AG10803 (cell line): ENCODE results near the gene ACTBL2.
A peak's percentile ranks its signal among the peaks of the same experiment; 100 is the strongest.

Experiments used
- DNase-seq: peaks from one replicate; pipeline ENCODE4 v3.0.0; 2010; ENCODE audit warnings: low read depth
- H3K4me3 ChIP-seq: 2 replicates; pipeline ENCODE4 v1.5.1; 2011; ENCODE audit warnings: mild to moderate bottlenecking, low read length, control low read depth
- CTCF ChIP-seq: conservative IDR thresholded peaks from 2 replicates; pipeline ENCODE4 v1.5.1; 2011; ENCODE audit warnings: mild to moderate bottlenecking, low read length, control low read depth, inconsistent platforms

Gene ACTBL2

GRCh38 chr5:57503433-57503832 is 20.8 kb upstream of the ACTBL2 start:
- no peak for DNase-seq
- no peak overlapping the region for H3K4me3 ChIP-seq
- no peak for TF ChIP-seq CTCF

GRCh38 chr5:57501414-57502201 is 19.0 kb upstream of the ACTBL2 start:
- TF ChIP-seq CTCF, result no peak
- no peak for DNase-seq
- no peak overlapping the region for H3K4me3 ChIP-seq

- DNase-seq, result peak; percentile 58
- peak; percentile 79 for TF ChIP-seq CTCF
- peak overlapping the region; percentile 14; the same call in 1 of the 2 replicates for H3K4me3 ChIP-seq
These were observed 16.8 kb upstream of the ACTBL2 start for GRCh38 chr5:57499262-57500050.

GRCh38 chr5:57497733-57498132 is 15.1 kb upstream of the ACTBL2 start:
- no peak for DNase-seq
- H3K4me3 ChIP-seq, result no peak overlapping the region
- TF ChIP-seq CTCF, result no peak

- DNase-seq, result no peak
- TF ChIP-seq CTCF, result no peak
- no peak overlapping the region for H3K4me3 ChIP-seq
These were observed 12.9 kb upstream of the ACTBL2 start for GRCh38 chr5:57495285-57496086.

- no peak overlapping the region for H3K4me3 ChIP-seq
- DNase-seq, result peak; percentile 98
- peak; percentile 17; the same call in 1 of the 2 replicates for TF ChIP-seq CTCF
These were observed 11.8 kb upstream of the ACTBL2 start for GRCh38 chr5:57494104-57495098.
